SK-N-SH (cell line): ENCODE results near the gene CCDC61. TPM values are rescaled to one million over a fixed set of nuclear protein-coding genes. Genes with fewer than 3 reads are reported as not detected.

Experiments used
- CTCF ChIA-PET: fragments of 300-600, 350-600 bp; formaldehyde crosslinking; extraction: SDS; loops from one replicate; lab custom pipeline; 2021; lab: Yijun Ruan, JAX
- POLR2A ChIA-PET: fragments of 350-600 bp; sonication (Branson Sonifier 250); formaldehyde crosslinking; extraction: SDS; loops from one replicate; lab custom pipeline; 2020; ENCODE audit warnings: antibody characterized with exemption, inconsistent platforms; lab: Yijun Ruan, JAX
- DNase-seq: peaks from one replicate; pipeline ENCODE4 v3.0.0; 2012
- H2AFZ ChIP-seq: fragments of 200-600 bp; sonication (generic); 2 replicates; pipeline ENCODE4 v1.8.1; 2016; ENCODE audit warnings: antibody characterized with exemption, mild to moderate bottlenecking, low read depth
- H3F3A ChIP-seq: fragments of 200-600 bp; sonication (generic); replicated peaks from 2 replicates; pipeline ENCODE3; 2016; ENCODE audit warnings: antibody characterized with exemption, mild to moderate bottlenecking; ENCODE audit not compliant: insufficient read depth
- H3K27ac ChIP-seq, 2 experiments: fragments of 200-500 bp in 1 of 2; fragments of 200-600 bp in 1 of 2; sonication (Bioruptor generic) in 1 of 2; sonication (generic), shearing (Covaris generic) in 1 of 2; 2 replicates each; pipeline versions ENCODE4 v1.5.1 to v1.6.1; 2014 to 2016; ENCODE audit warnings: low read depth in 2 of 2, inconsistent platforms in 1 of 2, low read length in 1 of 2, mild to moderate bottlenecking in 1 of 2, mixed read lengths in 1 of 2
- H3K27me3 ChIP-seq: fragments of 200-600 bp; sonication (generic), shearing (Covaris generic); 2 replicates; pipeline ENCODE4 v1.6.1; 2016; ENCODE audit warnings: mixed run types; ENCODE audit not compliant: insufficient read depth
- H3K36me3 ChIP-seq, 2 experiments: fragments of 200-500 bp in 1 of 2; fragments of 200-600 bp in 1 of 2; sonication (Bioruptor generic) in 1 of 2; sonication (generic) in 1 of 2; replicated peaks in 1 of 2; 2 replicates each; pipeline versions ENCODE3 to v1.5.1; 2014 to 2016; ENCODE audit warnings: low read length in 1 of 2, mild to moderate bottlenecking in 1 of 2; ENCODE audit not compliant: insufficient read depth in 2 of 2, control insufficient read depth in 1 of 2
- H3K4me1 ChIP-seq, 2 experiments: fragments of 200-500 bp in 1 of 2; fragments of 200-600 bp in 1 of 2; sonication (Bioruptor generic) in 1 of 2; sonication (generic), shearing (Covaris generic) in 1 of 2; 2 replicates each; pipeline versions ENCODE4 v1.5.1 to v1.6.1; 2014 to 2016; ENCODE audit warnings: low read depth in 1 of 2, low read length in 1 of 2, mixed run types in 1 of 2; ENCODE audit not compliant: insufficient read depth in 2 of 2, control insufficient read depth in 1 of 2
- H3K4me2 ChIP-seq: fragments of 200-600 bp; sonication (generic), shearing (Covaris generic); 2 replicates; pipeline ENCODE4 v1.6.1; 2017; ENCODE audit warnings: mixed run types
- H3K4me3 ChIP-seq, 2 experiments: fragments of 200-500 bp in 1 of 2; fragments of 200-600 bp in 1 of 2; sonication (Bioruptor generic) in 1 of 2; sonication (generic), shearing (Covaris generic) in 1 of 2; 2 replicates each; pipeline versions ENCODE4 v1.5.1 to v1.8.1; 2014 to 2016; ENCODE audit warnings: low read depth in 2 of 2, inconsistent platforms in 1 of 2, low read length in 1 of 2, mild to moderate bottlenecking in 1 of 2, mixed read lengths in 1 of 2, moderate library complexity in 1 of 2
- H3K79me2 ChIP-seq: fragments of 200-600 bp; sonication (generic); 2 replicates; pipeline ENCODE4 v1.8.1; 2017; ENCODE audit warnings: mild to moderate bottlenecking; ENCODE audit not compliant: insufficient read depth
- H3K9ac ChIP-seq: fragments of 200-600 bp; sonication (generic); 2 replicates; pipeline ENCODE4 v1.6.1; 2017; ENCODE audit warnings: mixed run types
- H3K9me2 ChIP-seq: fragments of 200-600 bp; sonication (generic); 2 replicates; pipeline ENCODE4 v1.6.1; 2017; ENCODE audit warnings: mixed run types
- H3K9me3 ChIP-seq: fragments of 200-600 bp; sonication (generic); 2 replicates; pipeline ENCODE4 v1.6.1; 2017; ENCODE audit warnings: mixed run types, mild to moderate bottlenecking, moderate library complexity
- H4K20me1 ChIP-seq: fragments of 200-600 bp; sonication (generic); 2 replicates; pipeline ENCODE4 v1.6.1; 2017; ENCODE audit warnings: mild to moderate bottlenecking, mixed run types; ENCODE audit not compliant: insufficient read depth
- CHD2 ChIP-seq: fragments of 150-350 bp; IDR thresholded peaks from 2 replicates; pipeline ENCODE4 v1.6.1; 2018; ENCODE audit warnings: low read length; ENCODE audit not compliant: partially characterized antibody
- ELF1 ChIP-seq: IDR thresholded peaks from 2 replicates; pipeline ENCODE4 v1.4.0; 2012
- EP300 ChIP-seq, 2 experiments: IDR thresholded peaks; 2 replicates each; pipeline versions ENCODE4 v1.4.0 to v1.6.1; 2012; ENCODE audit warnings: borderline replicate concordance in 1 of 2, low read depth in 1 of 2, low read length in 1 of 2
- FOSL2 ChIP-seq: IDR thresholded peaks from 2 replicates; pipeline ENCODE4 v1.4.0; 2012; ENCODE audit warnings: low read depth, mild to moderate bottlenecking, moderate library complexity, borderline replicate concordance
- FOXJ3 ChIP-seq: sonication (generic); formaldehyde crosslinking; IDR thresholded peaks from 2 replicates; pipeline ENCODE4 v1.5.1; 2020; ENCODE audit warnings: mild to moderate bottlenecking, missing genetic modification reagents
- FOXM1 ChIP-seq: IDR thresholded peaks from 2 replicates; pipeline ENCODE4 v1.4.0; 2012; ENCODE audit warnings: low read depth, mild to moderate bottlenecking
- GATA2 ChIP-seq: sonication (generic); formaldehyde crosslinking; IDR thresholded peaks from 2 replicates; pipeline ENCODE4 v1.5.0; 2020; ENCODE audit warnings: mild to moderate bottlenecking, missing genetic modification reagents
- JUND ChIP-seq: IDR thresholded peaks from 2 replicates; pipeline ENCODE4 v1.4.0; 2012
- MEF2A ChIP-seq: IDR thresholded peaks from 2 replicates; pipeline ENCODE4 v1.4.0; 2012; ENCODE audit warnings: low read depth, borderline replicate concordance
- MXI1 ChIP-seq: IDR thresholded peaks from 2 replicates; pipeline ENCODE4 v1.6.1; 2012; ENCODE audit warnings: mild to moderate bottlenecking, low read depth, low read length, improper control_type of control experiment
- NFIC ChIP-seq: IDR thresholded peaks from 2 replicates; pipeline ENCODE4 v1.4.0; 2012; ENCODE audit warnings: borderline replicate concordance
- POLR2AphosphoS5 ChIP-seq: IDR thresholded peaks from 2 replicates; pipeline ENCODE4 v1.6.1; 2012; ENCODE audit warnings: low read depth, low read length
- RAD21 ChIP-seq: IDR thresholded peaks from 2 replicates; pipeline ENCODE4 v1.6.1; 2012; ENCODE audit warnings: mild to moderate bottlenecking, low read length
- RCOR1 ChIP-seq: fragments of 150-350 bp; IDR thresholded peaks from 2 replicates; pipeline ENCODE4 v1.6.1; 2017; ENCODE audit warnings: antibody characterized with exemption, low read length
- RFX5 ChIP-seq: IDR thresholded peaks from 2 replicates; pipeline ENCODE4 v1.6.1; 2012; ENCODE audit warnings: mild to moderate bottlenecking, improper control_type of control experiment, low read length
- RXRA ChIP-seq: IDR thresholded peaks from 2 replicates; pipeline ENCODE4 v1.4.0; 2012; ENCODE audit warnings: low read depth, mild to moderate bottlenecking, borderline replicate concordance
- SIN3A ChIP-seq: IDR thresholded peaks from 2 replicates; pipeline ENCODE4 v1.6.1; 2012; ENCODE audit warnings: low read depth, mild to moderate bottlenecking, low read length, moderate library complexity, borderline replicate concordance
- SMC3 ChIP-seq: IDR thresholded peaks from 2 replicates; pipeline ENCODE4 v1.6.1; 2012; ENCODE audit warnings: low read depth, low read length, improper control_type of control experiment
- TAF1 ChIP-seq: IDR thresholded peaks from 2 replicates; pipeline ENCODE4 v1.6.1; 2012; ENCODE audit warnings: low read depth, mild to moderate bottlenecking, low read length, moderate library complexity, borderline replicate concordance
- TCF12 ChIP-seq: IDR thresholded peaks from 2 replicates; pipeline ENCODE4 v1.4.0; 2012
- USF2 ChIP-seq: fragments of 150-350 bp; IDR thresholded peaks from 2 replicates; pipeline ENCODE4 v1.6.1; 2017; ENCODE audit warnings: antibody characterized with exemption, low read length, low read depth, borderline replicate concordance
- YY1 ChIP-seq: IDR thresholded peaks from 2 replicates; pipeline ENCODE4 v1.4.0; 2012; ENCODE audit warnings: low read depth, mild to moderate bottlenecking
- WGBS: methylation state at CpG from one replicate; pipeline ENCODE4 v1.1.6; 2017; ENCODE audit warnings: low lambda C conversion rate; 5-methylcytosine and 5-hydroxymethylcytosine counted together
- polyA plus RNA-seq, 3 experiments: library from polyadenylated mRNA; depleted of rRNA; stranded (reverse); fragments of >200 nt; gene quantifications; 2 replicates each; pipeline ENCODE4 v1.2.3, GENCODE V29; 2012
- TF ChIP-seq, protein P1 (sequence below): IDR thresholded peaks from 2 replicates; pipeline ENCODE4 v1.6.1; 2012; ENCODE audit warnings: mild to moderate bottlenecking, low read depth, low read length, moderate library complexity

CCDC61 gene
- polyA plus RNA-seq, 1 of the 3 experiments (the other 2 are of a cell fraction) = 6.8 TPM

- no peaks in the 10 kb centered on the region for H4K20me1 ChIP-seq
- no peak within 1 kb of the TSS for H3K9ac ChIP-seq
- DNase-seq = no peak
- H3K36me3 ChIP-seq = no peaks in the 10 kb centered on the region
- H3K27me3 ChIP-seq = peaks cover 66% of the 10 kb centered on the region; the same call in 1 of the 2 replicates
- H3F3A ChIP-seq = no peaks in the 10 kb centered on the region
- no peak within 1 kb of the TSS for H2AFZ ChIP-seq
- H3K9me3 ChIP-seq = no peaks in the 10 kb centered on the region
- ChIA-PET CTCF (interaction anchor here (1.5 to 3.8 kb wide), 6 partner anchors 12 to 224 kb away, joined by 4 to 27 read pairs (median 9); no protein-coding TSS in a partner anchor), POLR2A (no interaction called here)
- H3K27ac ChIP-seq = no peak within 1 kb of the TSS
- no peaks in the 10 kb centered on the region for H3K79me2 ChIP-seq
- TF ChIP-seq TCF12 (peak; percentile 26; the same call in 1 of the 2 replicates), RCOR1 (no peak), ELF1 (no peak), FOSL2 (peak; percentile 25; the same call in 1 of the 2 replicates), MEF2A (no peak), POLR2AphosphoS5 (no peak), USF2 (no peak), YY1 (no peak), JUND (0 out of 2 replicates have a peak, but pooled peaks have one; percentile 16), EP300 (IDR thresholded peaks at IDR 0.05; ENCODE audit: borderline replicate concordance in 1 of 2, low read depth in 1 of 2, low read length in 1 of 2) (no peak), FOXJ3 (no peak), NFIC (0 out of 2 replicates have a peak, but pooled peaks have one; percentile 15), SIN3A (no peak)
- no peak within 1 kb of the TSS for H3K4me2 ChIP-seq
- WGBS = 20% methylated on average over 7 of the region's 7 CpGs
- H3K4me1 ChIP-seq = no peaks in the 10 kb centered on the region; a peak in 1 of 4 replicates
- no peak within 1 kb of the TSS for H3K4me3 ChIP-seq
- H3K9me2 ChIP-seq = no peaks in the 10 kb centered on the region
These were observed 45.8 kb downstream of the CCDC61 start, which contains the start of gene IGFL4 for GRCh38 chr19:46040952-46041500. Gene IGFL4, minus strand, starts transcription at chr19:46041002. Its CDS starts 40 bp downstream, at chr19:46040962.

- no peak for DNase-seq
- no peak overlapping the region for H3K4me3 ChIP-seq
- 29% methylated on average over 5 of the region's 5 CpGs for WGBS
- POLR2A ChIA-PET = no interaction called here
- no peaks in the 10 kb centered on the region for H3K79me2 ChIP-seq
- H2AFZ ChIP-seq = no peak overlapping the region
- H3F3A ChIP-seq = no peaks in the 10 kb centered on the region
- no peaks in the 10 kb centered on the region; a peak in 1 of 4 replicates for H3K4me1 ChIP-seq
- H4K20me1 ChIP-seq = no peaks in the 10 kb centered on the region
- H3K9me3 ChIP-seq = no peaks in the 10 kb centered on the region
- H3K27me3 ChIP-seq = peaks cover 62% of the 10 kb centered on the region; the same call in 1 of the 2 replicates
- no peaks in the 10 kb centered on the region for H3K9me2 ChIP-seq
- no peak overlapping the region for H3K27ac ChIP-seq
- no peak overlapping the region for H3K9ac ChIP-seq
- no peak overlapping the region for H3K4me2 ChIP-seq
- no peaks in the 10 kb centered on the region for H3K36me3 ChIP-seq
- CTCF ChIA-PET = interaction anchor here (1.0 to 9.3 kb wide), 5 partner anchors 14 to 238 kb away, joined by 3 to 91 read pairs (median 4); no protein-coding TSS in a partner anchor
- TF ChIP-seq FOSL2 (no peak), TCF12 (no peak), SMC3 (no peak), TAF1 (no peak), RFX5 (no peak), RXRA (no peak), RAD21 (no peak), FOXJ3 (no peak), GATA2 (no peak), MXI1 (no peak), FOXM1 (no peak), RCOR1 (no peak), CHD2 (no peak)
- TF ChIP-seq, protein P1, sequence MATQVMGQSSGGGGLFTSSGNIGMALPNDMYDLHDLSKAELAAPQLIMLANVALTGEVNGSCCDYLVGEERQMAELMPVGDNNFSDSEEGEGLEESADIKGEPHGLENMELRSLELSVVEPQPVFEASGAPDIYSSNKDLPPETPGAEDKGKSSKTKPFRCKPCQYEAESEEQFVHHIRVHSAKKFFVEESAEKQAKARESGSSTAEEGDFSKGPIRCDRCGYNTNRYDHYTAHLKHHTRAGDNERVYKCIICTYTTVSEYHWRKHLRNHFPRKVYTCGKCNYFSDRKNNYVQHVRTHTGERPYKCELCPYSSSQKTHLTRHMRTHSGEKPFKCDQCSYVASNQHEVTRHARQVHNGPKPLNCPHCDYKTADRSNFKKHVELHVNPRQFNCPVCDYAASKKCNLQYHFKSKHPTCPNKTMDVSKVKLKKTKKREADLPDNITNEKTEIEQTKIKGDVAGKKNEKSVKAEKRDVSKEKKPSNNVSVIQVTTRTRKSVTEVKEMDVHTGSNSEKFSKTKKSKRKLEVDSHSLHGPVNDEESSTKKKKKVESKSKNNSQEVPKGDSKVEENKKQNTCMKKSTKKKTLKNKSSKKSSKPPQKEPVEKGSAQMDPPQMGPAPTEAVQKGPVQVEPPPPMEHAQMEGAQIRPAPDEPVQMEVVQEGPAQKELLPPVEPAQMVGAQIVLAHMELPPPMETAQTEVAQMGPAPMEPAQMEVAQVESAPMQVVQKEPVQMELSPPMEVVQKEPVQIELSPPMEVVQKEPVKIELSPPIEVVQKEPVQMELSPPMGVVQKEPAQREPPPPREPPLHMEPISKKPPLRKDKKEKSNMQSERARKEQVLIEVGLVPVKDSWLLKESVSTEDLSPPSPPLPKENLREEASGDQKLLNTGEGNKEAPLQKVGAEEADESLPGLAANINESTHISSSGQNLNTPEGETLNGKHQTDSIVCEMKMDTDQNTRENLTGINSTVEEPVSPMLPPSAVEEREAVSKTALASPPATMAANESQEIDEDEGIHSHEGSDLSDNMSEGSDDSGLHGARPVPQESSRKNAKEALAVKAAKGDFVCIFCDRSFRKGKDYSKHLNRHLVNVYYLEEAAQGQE = no peak
These were observed 47.1 kb downstream of the CCDC61 start for GRCh38 chr19:46042252-46042883.
